ENCODE data around the gene LRRC27.

- TF ChIP-seq POLR2A (IDR thresholded peaks at IDR 0.05) (no peak), POLR2AphosphoS5 (IDR thresholded peaks at IDR 0.05) (no peak), EP300 (IDR thresholded peaks at IDR 0.05) (no peak)
- TF ChIP-seq, protein P1, sequence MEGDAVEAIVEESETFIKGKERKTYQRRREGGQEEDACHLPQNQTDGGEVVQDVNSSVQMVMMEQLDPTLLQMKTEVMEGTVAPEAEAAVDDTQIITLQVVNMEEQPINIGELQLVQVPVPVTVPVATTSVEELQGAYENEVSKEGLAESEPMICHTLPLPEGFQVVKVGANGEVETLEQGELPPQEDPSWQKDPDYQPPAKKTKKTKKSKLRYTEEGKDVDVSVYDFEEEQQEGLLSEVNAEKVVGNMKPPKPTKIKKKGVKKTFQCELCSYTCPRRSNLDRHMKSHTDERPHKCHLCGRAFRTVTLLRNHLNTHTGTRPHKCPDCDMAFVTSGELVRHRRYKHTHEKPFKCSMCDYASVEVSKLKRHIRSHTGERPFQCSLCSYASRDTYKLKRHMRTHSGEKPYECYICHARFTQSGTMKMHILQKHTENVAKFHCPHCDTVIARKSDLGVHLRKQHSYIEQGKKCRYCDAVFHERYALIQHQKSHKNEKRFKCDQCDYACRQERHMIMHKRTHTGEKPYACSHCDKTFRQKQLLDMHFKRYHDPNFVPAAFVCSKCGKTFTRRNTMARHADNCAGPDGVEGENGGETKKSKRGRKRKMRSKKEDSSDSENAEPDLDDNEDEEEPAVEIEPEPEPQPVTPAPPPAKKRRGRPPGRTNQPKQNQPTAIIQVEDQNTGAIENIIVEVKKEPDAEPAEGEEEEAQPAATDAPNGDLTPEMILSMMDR (IDR thresholded peaks at IDR 0.05), result no peak
These were observed 38.7 kb downstream of the LRRC27 start for GRCh38 chr10:132370426-132371340.
